A673 (cell line): ENCODE data around the gene APBA1.

Source experiments
- EZH2 ChIP-seq: fragments of 200-600 bp; sonication (generic); IDR thresholded peaks from 2 replicates; pipeline ENCODE4 v1.6.1; 2017; ENCODE audit warnings: borderline replicate concordance, low read depth, mild to moderate bottlenecking, mixed read lengths, antibody characterized with exemption, low read length; ENCODE audit not compliant: poor library complexity, severe bottlenecking
- TF ChIP-seq, protein P1 (sequence below): fragments of 300-800, 200-600 bp; sonication (generic); conservative IDR thresholded peaks from 2 replicates; pipeline ENCODE4 v1.5.1; 2017; ENCODE audit warnings: low read depth, mild to moderate bottlenecking, antibody characterized with exemption, low read length, moderate library complexity, mixed read lengths

DNA sequence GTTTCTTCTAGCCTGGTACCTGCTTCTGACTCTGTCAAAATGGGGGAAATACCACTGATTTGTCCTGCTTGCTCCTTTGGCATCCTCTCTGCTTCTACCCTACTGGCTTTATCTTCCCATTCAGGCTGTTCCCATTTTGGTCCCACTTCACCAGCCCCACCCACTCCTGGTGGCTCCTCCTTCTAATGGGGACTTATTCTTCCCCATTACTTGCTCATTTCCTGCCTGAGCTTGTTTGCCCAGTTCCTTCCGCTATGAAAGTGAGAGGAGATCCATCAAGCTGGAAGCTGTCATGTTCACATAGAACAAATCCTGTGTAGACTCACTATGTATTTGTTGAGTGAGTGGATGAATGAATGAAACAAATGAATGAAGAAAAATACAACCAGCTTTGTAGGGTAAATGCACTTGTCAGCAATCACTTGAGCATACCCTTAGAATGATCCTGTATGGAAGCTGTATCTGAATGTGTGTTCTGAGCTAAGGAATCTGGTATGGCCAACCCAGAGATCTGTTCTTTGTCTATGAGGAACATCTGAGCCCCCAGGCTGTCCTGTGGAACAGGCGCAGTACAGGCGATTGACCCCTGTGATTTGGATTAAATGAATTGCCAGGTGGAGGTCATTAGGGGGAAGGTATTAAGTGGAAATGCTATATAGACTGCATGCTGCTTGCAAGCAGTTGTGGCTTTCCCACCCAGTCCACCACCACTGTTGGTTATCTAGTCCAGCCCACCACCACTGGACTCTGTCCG lies 89.5 kb downstream of the APBA1 start:
- TF ChIP-seq, protein P1, sequence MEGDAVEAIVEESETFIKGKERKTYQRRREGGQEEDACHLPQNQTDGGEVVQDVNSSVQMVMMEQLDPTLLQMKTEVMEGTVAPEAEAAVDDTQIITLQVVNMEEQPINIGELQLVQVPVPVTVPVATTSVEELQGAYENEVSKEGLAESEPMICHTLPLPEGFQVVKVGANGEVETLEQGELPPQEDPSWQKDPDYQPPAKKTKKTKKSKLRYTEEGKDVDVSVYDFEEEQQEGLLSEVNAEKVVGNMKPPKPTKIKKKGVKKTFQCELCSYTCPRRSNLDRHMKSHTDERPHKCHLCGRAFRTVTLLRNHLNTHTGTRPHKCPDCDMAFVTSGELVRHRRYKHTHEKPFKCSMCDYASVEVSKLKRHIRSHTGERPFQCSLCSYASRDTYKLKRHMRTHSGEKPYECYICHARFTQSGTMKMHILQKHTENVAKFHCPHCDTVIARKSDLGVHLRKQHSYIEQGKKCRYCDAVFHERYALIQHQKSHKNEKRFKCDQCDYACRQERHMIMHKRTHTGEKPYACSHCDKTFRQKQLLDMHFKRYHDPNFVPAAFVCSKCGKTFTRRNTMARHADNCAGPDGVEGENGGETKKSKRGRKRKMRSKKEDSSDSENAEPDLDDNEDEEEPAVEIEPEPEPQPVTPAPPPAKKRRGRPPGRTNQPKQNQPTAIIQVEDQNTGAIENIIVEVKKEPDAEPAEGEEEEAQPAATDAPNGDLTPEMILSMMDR = no peak
- TF ChIP-seq EZH2 = no peak
